Liver (tissue), 9 donors: ENCODE results near the gene LSG1. TPM values are rescaled to one million over a fixed set of nuclear protein-coding genes. Genes with fewer than 3 reads are reported as not detected.

ENCODE experiments used
- DNase-seq: peaks from one replicate; pipeline ENCODE4 v3.0.0-alpha.2; 2017; ENCODE audit warnings: low spot score
- H3K27ac ChIP-seq, 2 donors: one replicate each; pipeline ENCODE4 v1.7.0; 2013; ENCODE audit warnings: inconsistent platforms in 2 of 2, low read length in 2 of 2, control low read depth in 1 of 2, low read depth in 1 of 2, mild to moderate bottlenecking in 1 of 2
- H3K27me3 ChIP-seq, 4 donors: one replicate each; pipeline versions ENCODE4 v1.6.1 to v1.7.0; 2013; ENCODE audit warnings: low read length in 3 of 4, inconsistent platforms in 1 of 4, mild to moderate bottlenecking in 1 of 4, moderate library complexity in 1 of 4; ENCODE audit not compliant: control insufficient read depth in 4 of 4, insufficient read depth in 4 of 4
- H3K36me3 ChIP-seq, 4 donors: one replicate each; pipeline versions ENCODE4 v1.6.1 to v1.7.0; 2013; ENCODE audit warnings: low read length in 3 of 4, mild to moderate bottlenecking in 3 of 4, low read depth in 1 of 4, moderate library complexity in 1 of 4; ENCODE audit not compliant: control insufficient read depth in 4 of 4, insufficient read depth in 3 of 4
- H3K4me1 ChIP-seq, 4 donors: one replicate each; pipeline versions ENCODE4 v1.6.1 to v1.7.0; 2013; ENCODE audit warnings: low read length in 3 of 4, mild to moderate bottlenecking in 3 of 4, moderate library complexity in 1 of 4; ENCODE audit not compliant: control insufficient read depth in 4 of 4, insufficient read depth in 4 of 4
- H3K4me3 ChIP-seq, 3 donors: one replicate each; pipeline versions ENCODE4 v1.6.1 to v1.7.0; 2013; ENCODE audit warnings: low read length in 3 of 3, control low read depth in 1 of 3, low read depth in 1 of 3, mild to moderate bottlenecking in 1 of 3
- H3K9ac ChIP-seq, 2 donors: one replicate each; pipeline ENCODE4 v1.7.0; 2013; ENCODE audit warnings: low read length in 2 of 2, mild to moderate bottlenecking in 2 of 2, moderate library complexity in 2 of 2, control low read depth in 1 of 2, low read depth in 1 of 2
- H3K9me3 ChIP-seq, 4 donors: one replicate each; pipeline versions ENCODE4 v1.6.1 to v1.7.0; 2013; ENCODE audit warnings: low read length in 3 of 4; ENCODE audit not compliant: control insufficient read depth in 4 of 4
- EGR1 ChIP-seq, 2 donors: IDR thresholded peaks; 2 replicates each; pipeline ENCODE4 v1.6.1; 2016 to 2018; ENCODE audit warnings: antibody characterized with exemption in 2 of 2, low read depth in 2 of 2
- FOXA1 ChIP-seq: IDR thresholded peaks from 2 replicates; pipeline ENCODE4 v1.6.1; 2016; ENCODE audit warnings: antibody characterized with exemption
- FOXA2 ChIP-seq: IDR thresholded peaks from 2 replicates; pipeline ENCODE4 v1.6.1; 2016; ENCODE audit warnings: antibody characterized with exemption
- GABPA ChIP-seq, 2 donors: IDR thresholded peaks in 1 of 2; conservative IDR thresholded peaks in 1 of 2; 2 replicates each; pipeline ENCODE4 v1.6.1; 2016; ENCODE audit warnings: antibody characterized with exemption in 2 of 2, mild to moderate bottlenecking in 1 of 2, moderate library complexity in 1 of 2
- HNF4A ChIP-seq, 2 donors: conservative IDR thresholded peaks; 2 replicates each; pipeline ENCODE4 v1.6.1; 2016; ENCODE audit warnings: antibody characterized with exemption in 2 of 2, mild to moderate bottlenecking in 2 of 2
- HNF4G ChIP-seq: IDR thresholded peaks from 2 replicates; pipeline ENCODE4 v1.6.1; 2016; ENCODE audit warnings: antibody characterized with exemption
- JUND ChIP-seq, 2 donors: IDR thresholded peaks; 2 replicates each; pipeline ENCODE4 v1.6.1; 2016; ENCODE audit warnings: antibody characterized with exemption in 2 of 2
- MAX ChIP-seq: IDR thresholded peaks from 2 replicates; pipeline ENCODE4 v1.6.1; 2016; ENCODE audit warnings: antibody characterized with exemption
- NR2F2 ChIP-seq: IDR thresholded peaks from 2 replicates; pipeline ENCODE4 v1.6.1; 2016; ENCODE audit warnings: antibody characterized with exemption
- RAD21 ChIP-seq, 2 donors: IDR thresholded peaks; 2 replicates each; pipeline ENCODE4 v1.6.1; 2016; ENCODE audit warnings: antibody characterized with exemption in 2 of 2, mild to moderate bottlenecking in 2 of 2
- RXRA ChIP-seq, 2 donors: IDR thresholded peaks; 2 replicates each; pipeline ENCODE4 v1.6.1; 2017 to 2018; ENCODE audit warnings: antibody characterized with exemption in 2 of 2, mild to moderate bottlenecking in 1 of 2
- SP1 ChIP-seq: IDR thresholded peaks from 2 replicates; pipeline ENCODE4 v1.6.1; 2018; ENCODE audit warnings: antibody characterized with exemption, mild to moderate bottlenecking
- ZBTB33 ChIP-seq: IDR thresholded peaks from 2 replicates; pipeline ENCODE4 v1.6.1; 2016; ENCODE audit warnings: antibody characterized with exemption
- WGBS: extraction: QIAGEN DNeasy Blood & Tissue Kit; methylation state at CpG from one replicate; pipeline ENCODE4 v1.1.7; 2013; 5-methylcytosine and 5-hydroxymethylcytosine counted together
- polyA plus RNA-seq, 2 donors: library from polyadenylated mRNA; stranded (reverse) in 1 of 2; unstranded in 1 of 2; fragments of 200-250 nt in 1 of 2; fragments of >200 nt in 1 of 2; fragmentation: Nextera tagmentation in 1 of 2; extraction: Ambion mirVana in 1 of 2; gene quantifications; one replicate each; pipeline versions ENCODE4 v1.2.1 to v1.2.3, GENCODE V29; 2013 to 2015
- total RNA-seq, 2 donors: library from RNA; depleted of rRNA; stranded (reverse); fragments of >200 nt; gene quantifications; one replicate each; pipeline ENCODE4 v1.2.3, GENCODE V29; 2014
- TF ChIP-seq, protein P1 (sequence below): IDR thresholded peaks from 2 replicates; pipeline ENCODE4 v1.6.1; 2016; ENCODE audit warnings: antibody characterized with exemption
- donor health status: healthy.
- donor health status: healthy.
- donor health status: healthy.
- donor health status: healthy.
- donor health status: healthy.

Gene LSG1
- total and polyA plus RNA-seq, 4 donors, result 13.6 to 38.5 (median 22.1) TPM

- TF ChIP-seq ZBTB33, result no peak
- no peak for TF ChIP-seq HNF4A (conservative IDR thresholded peaks at IDR 0.05)
- TF ChIP-seq, protein P1, sequence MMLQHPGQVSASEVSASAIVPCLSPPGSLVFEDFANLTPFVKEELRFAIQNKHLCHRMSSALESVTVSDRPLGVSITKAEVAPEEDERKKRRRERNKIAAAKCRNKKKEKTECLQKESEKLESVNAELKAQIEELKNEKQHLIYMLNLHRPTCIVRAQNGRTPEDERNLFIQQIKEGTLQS, result no peak
- no peak for TF ChIP-seq GABPA (IDR thresholded peaks at IDR 0.05 in 1 of 2, conservative IDR thresholded peaks at IDR 0.05 in 1 of 2)
- TF ChIP-seq RAD21 (IDR thresholded peaks at IDR 0.05), result no peak
Observed at GRCh38 chr3:194714137-194714455, 42.1 kb upstream of the LSG1 start (continued).

DNA sequence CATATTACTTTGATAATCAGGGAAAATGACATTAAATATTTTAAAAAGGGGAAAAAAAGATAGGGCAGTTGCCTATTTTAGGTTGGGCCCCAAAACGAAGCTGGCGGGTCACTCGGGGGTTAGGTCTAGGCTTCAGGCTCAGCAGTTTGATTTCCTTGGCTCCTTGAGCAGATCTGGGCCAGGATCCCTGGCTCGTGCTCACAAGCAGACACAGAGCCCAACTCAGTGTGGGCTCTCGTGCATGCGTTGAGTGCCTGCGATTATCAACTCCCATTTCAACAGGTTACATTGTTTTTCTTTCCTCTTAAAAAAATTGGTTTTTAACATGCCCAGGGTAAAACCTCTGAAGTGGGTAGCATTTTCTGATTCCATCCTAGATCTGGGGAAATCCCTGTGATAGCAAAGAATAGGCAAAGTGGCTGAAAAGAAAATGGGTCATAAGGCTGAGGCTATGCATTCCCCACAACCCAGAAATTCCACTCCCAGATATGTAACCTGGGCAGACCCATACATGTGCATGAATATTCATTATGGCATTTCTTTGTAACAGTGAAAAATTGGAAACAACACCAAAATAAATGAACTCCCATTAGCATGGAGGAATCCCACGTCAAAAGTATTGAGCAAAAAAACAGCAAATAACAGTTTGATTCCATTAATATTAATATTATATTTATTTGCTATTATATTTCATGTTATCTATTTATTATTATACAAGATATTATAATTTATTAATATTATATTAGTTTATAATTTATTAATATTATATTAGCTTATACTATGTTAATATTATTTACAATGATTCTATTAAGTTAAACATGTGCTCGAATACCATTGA is 41.5 kb upstream of the LSG1 start:
- 91% methylated on average over 9 of the region's 9 CpGs for WGBS
- H3K9me3 ChIP-seq, result no peaks in the 10 kb centered on the region
- no peaks in the 10 kb centered on the region for H3K4me1 ChIP-seq
- no peaks in the 10 kb centered on the region for H3K27me3 ChIP-seq
- no peak overlapping the region for H3K4me3 ChIP-seq
- TF ChIP-seq MAX, result no peak
- no peak overlapping the region for H3K27ac ChIP-seq
- H3K9ac ChIP-seq, result no peak overlapping the region
- H3K36me3 ChIP-seq, result no peaks in the 10 kb centered on the region
- no peak for DNase-seq

- H3K36me3 ChIP-seq, result no peaks in the 10 kb centered on the region
- no peak overlapping the region for H3K4me3 ChIP-seq
- no peaks in the 10 kb centered on the region for H3K4me1 ChIP-seq
- no peak for DNase-seq
- H3K27ac ChIP-seq, result no peak overlapping the region
- 72% methylated on average over 6 of the region's 6 CpGs for WGBS
- no peaks in the 10 kb centered on the region for H3K9me3 ChIP-seq
- TF ChIP-seq MAX, result no peak
- TF ChIP-seq, protein P1, result no peak
- no peak for TF ChIP-seq EGR1 (IDR thresholded peaks at IDR 0.05; ENCODE audit: low read depth in 2 of 2)
- no peak for TF ChIP-seq HNF4A (conservative IDR thresholded peaks at IDR 0.05)
- no peak for TF ChIP-seq FOXA1
- TF ChIP-seq SP1, result no peak
- no peak for TF ChIP-seq HNF4G
- no peak for TF ChIP-seq FOXA2
- TF ChIP-seq JUND (IDR thresholded peaks at IDR 0.05), result no peak
- TF ChIP-seq RXRA (IDR thresholded peaks at IDR 0.05), result no peak
- no peak for TF ChIP-seq RAD21 (IDR thresholded peaks at IDR 0.05)
- no peak overlapping the region for H3K9ac ChIP-seq
- H3K27me3 ChIP-seq, result no peaks in the 10 kb centered on the region
Observed at GRCh38 chr3:194711913-194712312, 39.9 kb upstream of the LSG1 start.

- TF ChIP-seq NR2F2 (no peak), FOXA1 (no peak), GABPA (IDR thresholded peaks at IDR 0.05 in 1 of 2, conservative IDR thresholded peaks at IDR 0.05 in 1 of 2) (no peak)
- WGBS, result 90% methylated on average over 3 of the region's 3 CpGs
- Histone ChIP-seq H3K9ac (no peak overlapping the region), H3K4me3 (no peak overlapping the region), H3K36me3 (no peaks in the 10 kb centered on the region), H3K27me3 (no peaks in the 10 kb centered on the region), H3K27ac (no peak overlapping the region), H3K4me1 (no peaks in the 10 kb centered on the region), H3K9me3 (no peaks in the 10 kb centered on the region)
- DNase-seq, result no peak
Observed at GRCh38 chr3:194711286-194711685, 39.3 kb upstream of the LSG1 start.
